ENCODE measurements around the gene REPIN1. TPM values are rescaled to one million over a fixed set of nuclear protein-coding genes. Genes with fewer than 3 reads are reported as not detected.

REPIN1 gene
- total RNA-seq, 4 donors from 2014 or later, result 115 to 332 (median 159) TPM

DNA sequence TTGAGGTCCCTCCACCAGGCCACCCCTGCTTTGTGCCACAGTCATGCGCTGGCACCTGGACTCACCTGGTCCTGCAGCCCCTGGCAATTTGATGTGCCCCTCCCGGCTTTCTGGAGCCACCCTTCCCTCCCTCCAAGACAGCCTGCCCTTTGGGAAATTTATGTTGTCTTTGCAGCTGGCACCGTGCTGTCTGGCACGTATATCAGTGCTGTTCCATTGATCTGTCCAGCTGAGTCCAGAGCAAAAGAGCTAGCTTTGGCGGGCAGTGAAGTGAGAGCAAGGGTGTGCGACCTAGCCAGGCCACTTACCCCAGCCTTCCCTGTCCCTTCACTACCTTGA lies 32.9 kb upstream of the REPIN1 start:
- Histone ChIP-seq H3K36me3 (no peaks in the 10 kb centered on the region), H3K9me3 (no peaks in the 10 kb centered on the region), H3K27me3 (peaks cover 5 to 18% (median 12%) of the 10 kb centered on the region in 3 donors), H3K4me3 (no peak overlapping the region), H3K27ac (no peak overlapping the region), H3K4me1 (peaks cover 5 to 6% of the 10 kb centered on the region in 2 donors)
- ATAC-seq (no peak), DNase-seq (no peak)
- intact Hi-C loops (cut with DNase I; ENCODE audit: low total_unique reads) (no loop called here), in situ Hi-C loops (cut with MboI; ENCODE audit: low sequenced_read_pairs in 4 of 4) (no loop called here)
- TF ChIP-seq POLR2A (IDR thresholded peaks at IDR 0.05), result no peak
- TF ChIP-seq, protein P1, sequence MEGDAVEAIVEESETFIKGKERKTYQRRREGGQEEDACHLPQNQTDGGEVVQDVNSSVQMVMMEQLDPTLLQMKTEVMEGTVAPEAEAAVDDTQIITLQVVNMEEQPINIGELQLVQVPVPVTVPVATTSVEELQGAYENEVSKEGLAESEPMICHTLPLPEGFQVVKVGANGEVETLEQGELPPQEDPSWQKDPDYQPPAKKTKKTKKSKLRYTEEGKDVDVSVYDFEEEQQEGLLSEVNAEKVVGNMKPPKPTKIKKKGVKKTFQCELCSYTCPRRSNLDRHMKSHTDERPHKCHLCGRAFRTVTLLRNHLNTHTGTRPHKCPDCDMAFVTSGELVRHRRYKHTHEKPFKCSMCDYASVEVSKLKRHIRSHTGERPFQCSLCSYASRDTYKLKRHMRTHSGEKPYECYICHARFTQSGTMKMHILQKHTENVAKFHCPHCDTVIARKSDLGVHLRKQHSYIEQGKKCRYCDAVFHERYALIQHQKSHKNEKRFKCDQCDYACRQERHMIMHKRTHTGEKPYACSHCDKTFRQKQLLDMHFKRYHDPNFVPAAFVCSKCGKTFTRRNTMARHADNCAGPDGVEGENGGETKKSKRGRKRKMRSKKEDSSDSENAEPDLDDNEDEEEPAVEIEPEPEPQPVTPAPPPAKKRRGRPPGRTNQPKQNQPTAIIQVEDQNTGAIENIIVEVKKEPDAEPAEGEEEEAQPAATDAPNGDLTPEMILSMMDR (IDR thresholded peaks at IDR 0.05 in 4 of 5, conservative IDR thresholded peaks at IDR 0.05 in 1 of 5), result no peak

DNA sequence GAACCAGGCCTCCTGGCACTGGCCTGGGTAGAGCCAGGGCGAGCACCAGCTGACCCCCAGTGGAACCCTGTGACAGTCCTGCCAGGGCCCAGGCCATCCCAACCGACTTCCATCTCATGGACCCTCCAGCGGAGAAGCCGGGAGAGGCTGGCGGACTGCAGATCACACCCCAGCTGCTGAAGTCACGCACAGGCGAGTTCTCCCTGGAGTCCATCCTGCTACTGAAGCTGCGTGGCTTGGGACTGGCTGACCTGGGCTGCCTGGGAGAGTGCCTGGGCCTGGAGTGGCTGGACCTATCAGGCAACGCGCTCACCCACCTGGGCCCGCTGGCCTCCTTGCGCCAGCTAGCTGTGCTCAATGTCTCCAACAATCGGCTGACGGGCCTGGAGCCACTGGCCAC lies 31.9 kb upstream of the REPIN1 start:
- DNase-seq (no peak), ATAC-seq (no peak)
- in situ Hi-C loops (cut with MboI; ENCODE audit: low sequenced_read_pairs in 4 of 4) (no loop called here), intact Hi-C loops (cut with DNase I; ENCODE audit: low total_unique reads) (no loop called here)
- H3K36me3 ChIP-seq, result no peaks in the 10 kb centered on the region
- H3K27ac ChIP-seq, result no peak overlapping the region
- peaks cover 10 to 28% (median 22%) of the 10 kb centered on the region in 3 donors for H3K27me3 ChIP-seq
- TF ChIP-seq POLR2A (IDR thresholded peaks at IDR 0.05), result no peak
- H3K4me3 ChIP-seq, result no peak overlapping the region
- H3K4me1 ChIP-seq, result peaks cover 5 to 11% of the 10 kb centered on the region in 2 donors
- no peaks in the 10 kb centered on the region for H3K9me3 ChIP-seq

DNA sequence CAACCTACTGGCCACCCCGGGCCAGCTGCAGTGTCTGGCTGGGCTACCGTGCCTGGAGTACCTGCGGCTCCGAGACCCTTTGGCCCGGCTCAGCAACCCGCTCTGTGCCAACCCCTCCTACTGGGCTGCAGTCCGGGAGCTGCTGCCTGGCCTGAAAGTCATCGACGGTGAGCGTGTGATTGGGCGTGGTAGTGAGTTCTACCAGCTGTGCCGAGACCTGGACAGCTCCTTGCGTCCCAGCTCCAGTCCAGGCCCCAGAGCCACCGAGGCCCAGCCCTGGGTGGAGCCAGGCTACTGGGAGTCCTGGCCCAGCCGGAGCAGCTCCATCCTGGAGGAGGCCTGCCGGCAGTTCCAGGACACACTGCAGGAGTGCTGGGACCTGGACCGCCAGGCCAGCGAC lies 31.4 kb upstream of the REPIN1 start:
- peaks cover 5 to 11% of the 10 kb centered on the region in 2 donors for H3K4me1 ChIP-seq

DNA sequence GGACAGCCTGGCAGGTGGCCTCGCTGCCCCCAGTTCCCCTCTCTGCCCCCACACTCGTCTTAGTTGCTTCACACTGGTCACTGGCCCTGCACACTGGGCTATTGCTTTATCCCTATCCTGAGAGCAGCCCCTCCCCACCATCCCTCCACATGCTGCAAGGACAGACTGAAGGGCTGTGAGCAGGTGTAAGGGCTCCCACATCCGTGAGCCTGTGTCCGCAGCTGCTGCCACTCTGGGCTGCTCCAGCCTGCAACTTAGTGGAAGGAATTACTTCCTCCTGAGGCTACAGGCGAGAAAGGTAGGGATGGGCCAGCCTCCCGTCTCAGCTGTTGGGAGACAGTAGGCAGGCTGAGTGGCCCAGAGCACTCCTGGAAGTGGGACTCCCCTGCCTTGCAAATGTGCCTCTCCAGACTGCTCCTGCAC lies 31.0 kb upstream of the REPIN1 start:
- DNase-seq (no peak), ATAC-seq (no peak)
- Histone ChIP-seq H3K27ac (no peak overlapping the region), H3K4me1 (peaks cover 5 to 11% of the 10 kb centered on the region in 2 donors), H3K36me3 (no peaks in the 10 kb centered on the region), H3K27me3 (peaks cover 13 to 37% (median 31%) of the 10 kb centered on the region in 3 donors), H3K9me3 (no peaks in the 10 kb centered on the region), H3K4me3 (no peak overlapping the region)
- intact Hi-C loops (cut with DNase I; ENCODE audit: low total_unique reads), result no loop called here
- no peak for TF ChIP-seq POLR2A (IDR thresholded peaks at IDR 0.05)
- TF ChIP-seq, protein P1 (IDR thresholded peaks at IDR 0.05 in 4 of 5, conservative IDR thresholded peaks at IDR 0.05 in 1 of 5), result no peak
- in situ Hi-C loops (cut with MboI; ENCODE audit: low sequenced_read_pairs in 4 of 4), result no loop called here

More for the DNA sequence above, 31.4 kb upstream of the REPIN1 start:
- no peak for TF ChIP-seq POLR2A (IDR thresholded peaks at IDR 0.05)
- TF ChIP-seq, protein P1 (IDR thresholded peaks at IDR 0.05 in 4 of 5, conservative IDR thresholded peaks at IDR 0.05 in 1 of 5), result no peak
- ATAC-seq (no peak), DNase-seq (no peak)
- Histone ChIP-seq H3K4me3 (no peak overlapping the region), H3K36me3 (no peaks in the 10 kb centered on the region), H3K27me3 (peaks cover 13 to 32% (median 26%) of the 10 kb centered on the region in 3 donors), H3K27ac (no peak overlapping the region), H3K9me3 (no peaks in the 10 kb centered on the region)
- in situ Hi-C loops (cut with MboI; ENCODE audit: low sequenced_read_pairs in 4 of 4) (no loop called here), intact Hi-C loops (cut with DNase I; ENCODE audit: low total_unique reads) (no loop called here)

DNA sequence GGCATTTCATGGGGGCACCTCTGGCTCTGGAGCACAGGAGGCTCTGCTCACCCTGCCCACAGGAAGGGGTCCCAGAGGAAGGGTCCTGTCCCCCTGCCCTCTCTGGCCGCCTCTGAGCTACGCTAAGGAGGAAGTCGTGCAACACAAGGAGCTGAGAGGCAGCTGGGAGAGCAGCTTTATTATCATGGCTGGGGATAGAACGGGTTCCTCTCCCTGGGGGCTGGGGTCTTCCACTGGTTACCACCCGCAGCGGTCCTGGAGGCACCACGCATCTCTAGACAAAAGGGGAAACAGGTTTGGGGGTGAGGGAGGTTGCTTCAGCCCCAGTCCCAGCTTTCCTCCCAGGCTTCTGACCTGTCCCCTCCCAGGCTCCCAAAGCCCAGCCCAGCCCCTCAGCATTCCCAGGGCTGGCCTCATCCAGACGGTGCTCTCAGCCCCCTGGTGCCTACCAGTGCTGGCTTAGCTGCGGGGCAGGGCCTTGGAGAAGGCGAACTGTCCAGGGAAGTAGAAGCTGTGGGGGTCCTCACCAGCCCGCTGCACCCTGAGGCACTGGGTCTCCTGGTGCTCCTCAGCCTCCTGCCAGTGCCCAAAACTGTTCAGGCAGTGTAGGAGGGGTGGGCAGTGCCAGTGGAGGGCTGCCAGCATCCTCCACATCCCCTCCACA lies 30.3 kb upstream of the REPIN1 start:
- TF ChIP-seq, protein P1 (IDR thresholded peaks at IDR 0.05 in 4 of 5, conservative IDR thresholded peaks at IDR 0.05 in 1 of 5), result no peak
- TF ChIP-seq POLR2A (IDR thresholded peaks at IDR 0.05), result no peak
- in situ Hi-C loops (cut with MboI; ENCODE audit: low sequenced_read_pairs in 4 of 4), result no loop called here
- intact Hi-C loops (cut with DNase I; ENCODE audit: low total_unique reads), result no loop called here
- no peaks in the 10 kb centered on the region for H3K9me3 ChIP-seq
- H3K27ac ChIP-seq, result no peak overlapping the region
- no peaks in the 10 kb centered on the region for H3K36me3 ChIP-seq
- no peak for ATAC-seq
- H3K4me1 ChIP-seq, result peaks cover 5 to 11% of the 10 kb centered on the region in 2 donors
- DNase-seq, result no peak
- peaks cover 13 to 39% (median 38%) of the 10 kb centered on the region in 3 donors for H3K27me3 ChIP-seq
- no peak overlapping the region for H3K4me3 ChIP-seq

All from gastrocnemius medialis (tissue), 4 donors.